Effector memory CD8-positive, alpha-beta T cell (primary cell): ENCODE measurements around the gene SIGLECL1.
A peak's percentile ranks its signal among the peaks of the same experiment; 100 is the strongest.

ENCODE experiments used
- ATAC-seq: fragments of 150-1000 bp; cut with Tn5 transposase; replicated peaks from 2 replicates; pipeline ENCODE4 v1.10.0; 2021; ENCODE audit warnings: mild to moderate bottlenecking, moderate library complexity
- DNase-seq, 3 experiments: peaks; one replicate each; pipeline ENCODE4 v3.0.0; 2021
- H3K27ac Mint-ChIP-seq, 2 donors: one replicate each; pipeline ENCODE4 v1.8.0; 2022; ENCODE audit warnings: mild to moderate bottlenecking in 2 of 2, mixed read lengths in 2 of 2, moderate library complexity in 2 of 2
- H3K27me3 Mint-ChIP-seq, 2 donors: one replicate each; pipeline ENCODE4 v1.8.0; 2022; ENCODE audit warnings: mixed read lengths in 2 of 2
- H3K36me3 Mint-ChIP-seq: one replicate; pipeline ENCODE4 v1.8.0; 2022; ENCODE audit warnings: mild to moderate bottlenecking, moderate library complexity, mixed read lengths; ENCODE audit not compliant: insufficient read depth
- H3K4me1 Mint-ChIP-seq, 2 donors: one replicate each; pipeline ENCODE4 v1.8.0; 2022; ENCODE audit warnings: low read depth in 2 of 2, mixed read lengths in 2 of 2
- H3K4me3 Mint-ChIP-seq, 2 donors: one replicate each; pipeline ENCODE4 v1.8.0; 2022; ENCODE audit warnings: mild to moderate bottlenecking in 2 of 2, mixed read lengths in 2 of 2, moderate library complexity in 2 of 2
- H3K9me3 Mint-ChIP-seq, 2 donors: one replicate each; pipeline ENCODE4 v1.8.0; 2022; ENCODE audit warnings: mixed read lengths in 2 of 2

The SIGLECL1 gene

GRCh38 chr19:51226067-51226466 lies 24.8 kb upstream of the SIGLECL1 start:
- Mint-ChIP-seq H3K4me3 (no peak overlapping the region), H3K36me3 (no peaks in the 10 kb centered on the region), H3K27me3 (peaks cover 43 to 73% of the 10 kb centered on the region in 2 donors), H3K27ac (no peak overlapping the region), H3K9me3 (no peaks in the 10 kb centered on the region), H3K4me1 (no peaks in the 10 kb centered on the region)
- ATAC-seq (no peak), DNase-seq (no peak)

DNA sequence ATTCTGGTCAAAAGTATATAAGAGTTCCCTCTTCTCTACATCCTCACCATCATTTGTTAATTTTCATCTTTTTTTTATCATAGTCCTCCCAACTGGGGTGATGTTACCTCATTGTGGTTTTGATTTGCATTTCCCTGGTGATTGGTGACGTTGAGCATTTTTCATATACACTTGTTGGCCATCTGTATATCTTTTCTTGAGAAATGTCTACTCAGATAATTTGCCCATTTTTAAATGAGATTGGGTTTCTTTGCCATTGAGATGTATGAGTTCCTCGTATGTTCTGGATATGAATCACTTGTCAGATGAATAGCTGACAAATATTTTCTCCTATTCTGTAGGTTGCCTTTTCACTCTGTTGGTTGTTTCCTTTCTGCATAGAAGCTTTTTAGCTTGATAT lies 23.6 kb upstream of the SIGLECL1 start:
- no peak for ATAC-seq
- Mint-ChIP-seq H3K27ac (no peak overlapping the region), H3K36me3 (no peaks in the 10 kb centered on the region), H3K27me3 (peaks cover 53 to 76% of the 10 kb centered on the region in 2 donors), H3K4me3 (no peak overlapping the region), H3K9me3 (no peaks in the 10 kb centered on the region), H3K4me1 (no peaks in the 10 kb centered on the region)
- DNase-seq: no peak

GRCh38 chr19:51227966-51228365 lies 22.9 kb upstream of the SIGLECL1 start:
- ATAC-seq: no peak
- Mint-ChIP-seq H3K9me3 (no peaks in the 10 kb centered on the region), H3K27ac (no peak overlapping the region), H3K27me3 (peaks cover 55 to 76% of the 10 kb centered on the region in 2 donors), H3K4me1 (no peaks in the 10 kb centered on the region), H3K36me3 (no peaks in the 10 kb centered on the region), H3K4me3 (no peak overlapping the region)
- DNase-seq: no peak

DNA sequence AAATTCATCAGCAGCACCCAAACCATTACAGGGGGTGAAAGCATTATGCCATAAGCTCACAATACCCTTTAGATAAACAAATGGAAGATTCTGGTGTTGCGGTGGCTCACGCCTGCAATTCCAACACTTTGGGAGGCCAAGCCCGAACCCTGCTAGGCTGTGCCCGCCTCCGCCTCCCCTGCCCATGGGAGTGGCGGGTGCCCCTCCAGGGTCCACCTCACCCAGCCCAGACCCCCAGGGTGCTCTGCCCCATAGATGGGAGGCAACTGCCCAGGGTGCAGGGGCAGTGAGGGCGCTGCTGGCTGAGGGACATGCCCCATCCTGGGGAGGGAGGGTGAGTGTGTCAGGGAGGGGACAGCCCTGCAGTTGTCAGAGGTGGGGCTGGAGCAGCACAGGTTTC lies 10.0 kb upstream of the SIGLECL1 start:
- no peaks in the 10 kb centered on the region for H3K36me3 Mint-ChIP-seq
- peaks cover 3 to 6% of the 10 kb centered on the region in 2 donors for H3K4me1 Mint-ChIP-seq
- H3K27ac Mint-ChIP-seq: no peak overlapping the region

DNA sequence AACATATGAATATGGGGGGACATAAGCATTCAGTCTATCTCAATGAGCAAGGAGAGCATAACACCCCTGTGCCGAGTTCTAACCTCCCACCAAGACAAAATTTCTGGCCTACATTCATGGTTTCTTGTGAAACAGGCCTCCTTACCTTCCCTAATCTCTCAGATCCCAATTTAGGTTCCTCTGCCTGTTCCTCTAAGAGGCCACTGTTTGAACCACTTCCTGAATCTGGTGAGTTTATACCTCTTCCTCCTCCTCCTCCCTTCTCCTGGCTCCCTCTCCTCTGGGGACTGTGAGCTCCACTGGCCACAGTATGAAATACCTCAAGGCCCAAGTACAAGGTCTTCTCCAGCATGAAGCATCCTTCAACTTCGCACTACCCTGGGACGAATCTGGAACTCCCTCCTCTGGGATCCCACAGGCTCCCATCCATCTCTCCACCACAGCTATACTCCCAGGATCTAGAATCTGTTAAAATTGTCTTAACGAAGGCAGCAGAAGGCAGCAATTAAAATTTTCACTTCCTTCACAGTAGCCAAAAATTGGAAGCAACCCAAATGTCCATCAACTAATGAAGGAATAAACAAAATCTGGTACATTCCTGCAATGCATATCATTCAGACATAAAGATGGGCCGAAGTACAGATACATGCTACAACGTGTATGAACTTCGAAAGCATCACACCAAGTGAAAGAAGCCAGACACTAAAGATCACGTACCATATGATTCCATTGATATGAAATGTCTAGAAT lies 7.8 kb upstream of the SIGLECL1 start:
- Mint-ChIP-seq H3K4me3 (no peak overlapping the region), H3K4me1 (peaks cover 3 to 6% of the 10 kb centered on the region in 2 donors), H3K27me3 (peaks cover 24 to 27% of the 10 kb centered on the region in 2 donors)

More for the DNA sequence above, 10.0 kb upstream of the SIGLECL1 start:
- ATAC-seq (no peak), DNase-seq (no peak)
- Mint-ChIP-seq H3K4me3 (no peak overlapping the region), H3K27me3 (peaks cover 19 to 27% of the 10 kb centered on the region in 2 donors), H3K9me3 (no peaks in the 10 kb centered on the region)

GRCh38 chr19:51246164-51246552 lies 4.7 kb upstream of the SIGLECL1 start:
- ATAC-seq: no peak
- H3K36me3 Mint-ChIP-seq: no peaks in the 10 kb centered on the region

More for the DNA sequence above, 7.8 kb upstream of the SIGLECL1 start:
- H3K9me3 Mint-ChIP-seq: no peaks in the 10 kb centered on the region
- H3K36me3 Mint-ChIP-seq: no peaks in the 10 kb centered on the region
- ATAC-seq: no peak
- H3K27ac Mint-ChIP-seq: no peak overlapping the region
- no peak for DNase-seq

GRCh38 chr19:51247972-51248590 lies 2.8 kb upstream of the SIGLECL1 start:
- Mint-ChIP-seq H3K36me3 (no peaks in the 10 kb centered on the region), H3K4me3 (no peak overlapping the region), H3K9me3 (no peaks in the 10 kb centered on the region), H3K27ac (no peak overlapping the region), H3K27me3 (peaks cover 9 to 51% of the 10 kb centered on the region in 2 donors), H3K4me1 (peaks cover 3 to 7% of the 10 kb centered on the region in 2 donors)
- DNase-seq: no peak
- ATAC-seq: no peak

More at GRCh38 chr19:51246164-51246552, 4.7 kb upstream of the SIGLECL1 start:
- DNase-seq: no peak
- peaks cover 26 to 34% of the 10 kb centered on the region in 2 donors for H3K27me3 Mint-ChIP-seq
- no peak overlapping the region for H3K27ac Mint-ChIP-seq
- no peak overlapping the region for H3K4me3 Mint-ChIP-seq
- H3K4me1 Mint-ChIP-seq: peaks cover 3 to 6% of the 10 kb centered on the region in 2 donors
- H3K9me3 Mint-ChIP-seq: no peaks in the 10 kb centered on the region

DNA sequence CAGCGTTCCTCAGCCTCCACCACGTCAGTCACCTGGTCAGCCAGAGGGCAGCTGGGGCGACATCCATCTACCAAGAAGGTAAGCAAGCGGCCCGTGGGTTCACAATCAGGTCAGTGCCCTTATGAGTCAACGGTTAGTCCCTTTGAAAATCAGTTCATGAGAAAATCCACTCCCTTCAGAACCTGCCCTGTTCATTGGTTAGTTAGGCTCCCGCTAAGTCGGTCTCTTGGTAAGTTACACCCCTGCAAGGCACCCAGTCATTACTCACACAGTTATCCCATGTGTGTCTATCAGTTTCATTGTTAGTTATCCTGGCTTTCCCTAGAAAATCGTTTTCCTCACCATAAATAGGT lies 564 bp downstream of the SIGLECL1 start:
- ATAC-seq (no peak), DNase-seq (no peak)
- Mint-ChIP-seq H3K27ac (no peak overlapping the region), H3K9me3 (no peaks in the 10 kb centered on the region), H3K4me3 (no peak overlapping the region), H3K27me3 (peaks cover 0 to 26% of the 10 kb centered on the region in 2 donors), H3K4me1 (peaks cover 0 to 8% of the 10 kb centered on the region in 2 donors), H3K36me3 (no peaks in the 10 kb centered on the region)

GRCh38 chr19:51252306-51253079 lies 1.6 kb downstream of the SIGLECL1 start:
- Mint-ChIP-seq H3K36me3 (no peaks in the 10 kb centered on the region), H3K4me3 (no peak overlapping the region), H3K4me1 (peaks cover 0 to 8% of the 10 kb centered on the region in 2 donors), H3K27ac (no peak overlapping the region), H3K27me3 (peaks cover 0 to 32% of the 10 kb centered on the region in 2 donors), H3K9me3 (no peaks in the 10 kb centered on the region)
- ATAC-seq (no peak), DNase-seq (no peak)

GRCh38 chr19:51253088-51253806 lies 2.4 kb downstream of the SIGLECL1 start:
- peaks cover 5 to 40% of the 10 kb centered on the region in 2 donors for H3K27me3 Mint-ChIP-seq
- H3K4me3 Mint-ChIP-seq: no peak overlapping the region
- DNase-seq (no peak), ATAC-seq (no peak)
- H3K9me3 Mint-ChIP-seq: no peaks in the 10 kb centered on the region
- H3K27ac Mint-ChIP-seq: peak overlapping the region in 1 of 2 donors; percentile 17
- no peaks in the 10 kb centered on the region for H3K36me3 Mint-ChIP-seq
- H3K4me1 Mint-ChIP-seq: peaks cover 0 to 8% of the 10 kb centered on the region in 2 donors

DNA sequence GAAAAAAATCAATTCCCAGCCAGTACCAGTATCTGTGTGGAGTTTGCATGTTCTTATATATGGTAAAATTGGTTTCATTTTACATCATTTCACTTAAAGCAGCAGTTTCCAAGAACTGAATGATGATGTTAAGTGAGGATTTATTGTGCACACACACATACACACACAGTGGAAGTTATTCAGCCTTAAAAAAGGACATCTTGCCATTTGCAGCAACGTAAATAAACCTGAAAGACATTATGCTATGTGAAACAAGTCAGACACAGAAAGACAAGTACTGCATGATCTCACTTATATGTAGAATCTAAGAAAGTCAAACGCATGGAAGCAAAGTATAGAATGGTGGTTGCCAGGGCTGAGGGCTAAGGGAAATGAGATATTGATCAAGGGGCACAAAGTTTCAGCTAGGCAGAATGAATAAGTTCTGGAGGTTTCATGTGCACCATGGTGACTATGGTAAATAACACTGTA lies 5.3 kb downstream of the SIGLECL1 start:
- H3K27me3 Mint-ChIP-seq: peaks cover 14 to 46% of the 10 kb centered on the region in 2 donors

GRCh38 chr19:51257471-51257870 lies 6.6 kb downstream of the SIGLECL1 start:
- Mint-ChIP-seq H3K9me3 (no peaks in the 10 kb centered on the region), H3K36me3 (no peaks in the 10 kb centered on the region), H3K27ac (no peak overlapping the region), H3K27me3 (peaks cover 23 to 43% of the 10 kb centered on the region in 2 donors), H3K4me3 (no peak overlapping the region), H3K4me1 (peaks cover 1 to 8% of the 10 kb centered on the region in 2 donors)
- DNase-seq (no peak), ATAC-seq (no peak)

More for the DNA sequence above, 5.3 kb downstream of the SIGLECL1 start:
- DNase-seq: no peak
- Mint-ChIP-seq H3K27ac (no peak overlapping the region), H3K9me3 (no peaks in the 10 kb centered on the region), H3K4me3 (no peak overlapping the region), H3K4me1 (peaks cover 1 to 8% of the 10 kb centered on the region in 2 donors), H3K36me3 (no peaks in the 10 kb centered on the region)
- no peak for ATAC-seq
